Effector memory CD4-positive, alpha-beta T cell (primary cell): ENCODE data around the gene CHD9.

ENCODE experiments used
- DNase-seq, 3 donors: peaks; one replicate each; pipeline ENCODE4 v3.0.0-alpha.2; 2020
- H3K27ac ChIP-seq: 2 replicates; pipeline ENCODE4 v1.7.0; 2013; ENCODE audit warnings: mild to moderate bottlenecking, low read length, moderate library complexity; ENCODE audit not compliant: insufficient read depth, poor library complexity, severe bottlenecking
- H3K27me3 ChIP-seq: replicated peaks from 2 replicates; pipeline ENCODE4 v1.7.0; 2013; ENCODE audit warnings: mild to moderate bottlenecking, low read length; ENCODE audit not compliant: insufficient read depth, control insufficient read depth, poor library complexity, severe bottlenecking
- H3K36me3 ChIP-seq: 2 replicates; pipeline ENCODE4 v1.7.0; 2013; ENCODE audit warnings: mild to moderate bottlenecking, low read length, moderate library complexity; ENCODE audit not compliant: control insufficient read depth, insufficient read depth
- H3K4me1 ChIP-seq: 2 replicates; pipeline ENCODE4 v1.7.0; 2013; ENCODE audit warnings: low read length, mild to moderate bottlenecking; ENCODE audit not compliant: control insufficient read depth, insufficient read depth, poor library complexity, severe bottlenecking
- H3K4me3 ChIP-seq: 2 replicates; pipeline ENCODE4 v1.7.0; 2013; ENCODE audit warnings: low read length, low read depth, mild to moderate bottlenecking; ENCODE audit not compliant: insufficient read depth, poor library complexity, severe bottlenecking
- H3K9me3 ChIP-seq: 2 replicates; pipeline ENCODE4 v1.7.0; 2013; ENCODE audit warnings: mild to moderate bottlenecking, low read length, moderate library complexity; ENCODE audit not compliant: control insufficient read depth

CHD9 gene

DNA sequence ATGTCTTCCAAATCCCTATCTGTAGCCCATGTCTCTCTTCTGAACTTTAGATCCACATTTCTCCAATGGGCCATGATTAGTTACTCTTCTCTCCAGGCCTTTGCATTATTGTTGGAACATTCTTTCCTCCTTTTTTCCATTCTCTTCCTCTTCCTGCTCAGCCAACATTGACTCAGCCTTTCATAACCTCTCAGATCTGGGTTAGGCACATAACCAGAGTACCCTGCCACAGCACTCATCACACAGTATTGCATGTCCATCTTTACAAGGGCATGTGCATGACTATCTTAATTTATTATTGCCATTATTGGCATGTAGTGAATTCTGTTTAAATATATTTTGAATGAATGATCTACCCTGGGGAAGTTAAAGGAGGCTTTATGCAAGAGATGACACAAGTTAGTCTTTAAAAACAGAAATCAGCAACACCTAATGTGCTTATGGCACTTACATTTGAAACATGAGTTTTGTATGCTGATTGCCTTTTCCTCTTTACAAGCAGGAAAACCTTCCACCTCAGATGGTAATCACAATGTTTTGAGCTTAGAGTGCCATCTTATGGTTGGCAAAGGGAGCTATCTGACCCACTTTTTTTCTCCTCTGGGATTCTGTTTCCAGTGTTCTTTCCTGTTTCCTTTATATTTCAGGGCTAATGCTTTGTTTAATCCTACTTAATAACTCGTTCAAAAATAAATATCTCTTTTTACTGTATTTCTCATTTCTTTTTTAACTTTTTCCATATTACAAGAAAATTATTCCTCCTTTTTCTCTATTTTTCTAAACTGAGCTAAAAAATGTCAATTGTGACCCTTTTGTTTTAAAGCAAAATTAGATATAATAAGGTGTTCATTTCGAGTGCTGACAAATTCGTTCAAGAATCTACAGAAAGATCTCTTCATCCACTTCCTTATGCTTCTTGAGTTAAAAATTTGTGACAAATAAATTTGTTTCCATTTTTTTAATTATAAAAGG lies 228.5 kb downstream of the CHD9 start:
- Histone ChIP-seq H3K9me3 (no peaks in the 10 kb centered on the region), H3K36me3 (peaks cover 18% of the 10 kb centered on the region), H3K27me3 (no peaks in the 10 kb centered on the region), H3K4me3 (no peak overlapping the region), H3K27ac (no peak overlapping the region), H3K4me1 (no peaks in the 10 kb centered on the region)
- DNase-seq, result no peak

DNA sequence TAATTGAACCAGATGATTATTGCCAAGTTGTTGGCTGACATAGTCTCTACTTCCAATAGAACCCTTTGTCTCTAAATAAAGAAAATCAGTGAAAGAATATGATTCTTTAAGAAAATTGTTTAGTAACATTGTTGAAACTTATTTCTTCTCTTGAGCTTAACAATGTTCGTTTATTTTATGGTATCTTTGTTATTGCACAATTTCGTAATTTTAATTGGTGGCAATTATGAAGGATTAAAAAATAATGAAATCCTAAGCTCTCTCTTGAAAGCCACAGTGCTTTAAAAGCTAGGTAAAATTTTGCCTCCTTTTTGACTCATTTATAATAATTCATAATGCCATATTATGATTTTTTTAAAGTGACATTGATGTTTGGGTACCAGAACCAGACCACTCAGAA lies 230.4 kb downstream of the CHD9 start:
- Histone ChIP-seq H3K36me3 (peaks cover 20% of the 10 kb centered on the region), H3K27me3 (no peaks in the 10 kb centered on the region), H3K27ac (no peak overlapping the region), H3K4me1 (no peaks in the 10 kb centered on the region), H3K9me3 (no peaks in the 10 kb centered on the region), H3K4me3 (no peak overlapping the region)
- DNase-seq, result no peak

DNA sequence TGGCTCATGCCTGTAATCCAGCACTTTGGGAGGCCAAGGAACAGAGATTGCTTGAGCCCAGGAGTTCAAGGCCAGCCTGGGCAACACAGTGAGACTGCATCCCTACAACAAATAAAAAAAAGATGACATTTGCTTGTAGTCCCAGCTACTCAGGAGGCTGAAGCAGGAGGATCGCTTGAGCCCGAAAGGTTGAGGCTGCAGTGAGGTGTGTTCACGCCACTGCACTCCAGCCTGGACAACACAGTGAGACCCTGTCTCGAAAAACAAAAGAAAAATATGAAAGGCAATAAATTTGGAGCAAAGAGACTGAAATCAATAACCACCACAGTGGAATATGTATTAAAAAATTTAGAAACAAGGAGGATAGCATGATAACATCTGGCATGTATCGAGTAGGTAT lies 235.7 kb downstream of the CHD9 start:
- H3K4me1 ChIP-seq, result no peaks in the 10 kb centered on the region
- no peak for DNase-seq
- H3K36me3 ChIP-seq, result peaks cover 28% of the 10 kb centered on the region

DNA sequence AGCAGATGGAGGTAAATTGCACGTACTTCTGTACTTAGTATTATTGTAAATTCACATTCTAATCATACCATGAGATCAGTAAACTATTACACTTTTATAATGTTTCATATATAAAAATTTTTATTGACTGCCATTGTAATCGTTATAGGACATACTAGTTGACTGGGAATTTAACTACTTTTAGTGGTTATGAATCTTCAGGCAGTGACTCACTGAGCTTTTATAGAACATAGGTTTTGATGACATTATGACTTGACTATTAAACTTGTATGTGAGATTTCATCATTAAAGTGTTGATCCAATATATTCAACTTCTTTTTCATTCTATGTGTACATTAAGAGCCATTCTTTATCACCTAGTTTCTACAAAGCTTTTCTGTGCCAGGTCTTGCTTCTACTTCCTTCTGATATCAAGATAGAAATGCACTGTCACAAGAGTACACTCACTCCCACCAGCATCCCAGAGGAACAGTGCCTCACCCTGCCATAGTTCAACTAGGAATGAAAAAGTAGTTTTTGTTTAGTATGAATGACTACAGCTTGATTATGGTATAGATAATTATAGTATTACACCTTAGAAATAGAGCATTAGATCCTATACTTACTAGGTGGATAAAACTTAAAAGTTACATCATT lies 237.1 kb downstream of the CHD9 start:
- no peak for DNase-seq
- H3K36me3 ChIP-seq, result peaks cover 22% of the 10 kb centered on the region
- no peak overlapping the region for H3K4me3 ChIP-seq
- no peak overlapping the region for H3K27ac ChIP-seq
- no peaks in the 10 kb centered on the region for H3K27me3 ChIP-seq
- H3K9me3 ChIP-seq, result no peaks in the 10 kb centered on the region
- no peaks in the 10 kb centered on the region for H3K4me1 ChIP-seq

More for the DNA sequence above, 235.7 kb downstream of the CHD9 start:
- Histone ChIP-seq H3K9me3 (no peaks in the 10 kb centered on the region), H3K27ac (no peak overlapping the region), H3K4me3 (no peak overlapping the region), H3K27me3 (no peaks in the 10 kb centered on the region)

DNA sequence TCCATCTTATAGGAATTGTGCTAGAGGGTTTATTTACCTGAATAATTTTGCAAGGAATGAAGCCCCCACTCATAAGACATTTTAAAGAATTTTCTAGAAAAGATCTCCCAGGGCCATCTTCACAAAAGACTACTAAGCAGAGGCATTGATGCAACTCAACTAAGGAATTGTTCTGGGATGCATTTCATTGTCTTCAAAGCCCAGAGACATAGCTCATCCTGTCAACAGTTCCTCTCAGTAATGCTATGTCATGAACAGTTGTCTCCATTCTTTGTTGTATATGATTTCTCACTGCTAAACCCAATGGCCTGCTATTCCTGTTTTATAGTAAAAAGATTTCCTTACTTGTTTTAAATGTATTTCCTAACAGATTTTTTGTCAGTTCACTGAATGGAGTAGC lies 242.7 kb downstream of the CHD9 start:
- H3K36me3 ChIP-seq, result peaks cover 4% of the 10 kb centered on the region
- H3K4me1 ChIP-seq, result no peaks in the 10 kb centered on the region
- no peak overlapping the region for H3K27ac ChIP-seq
- DNase-seq, result no peak
- no peak overlapping the region for H3K4me3 ChIP-seq
- no peaks in the 10 kb centered on the region for H3K27me3 ChIP-seq
- H3K9me3 ChIP-seq, result no peaks in the 10 kb centered on the region

DNA sequence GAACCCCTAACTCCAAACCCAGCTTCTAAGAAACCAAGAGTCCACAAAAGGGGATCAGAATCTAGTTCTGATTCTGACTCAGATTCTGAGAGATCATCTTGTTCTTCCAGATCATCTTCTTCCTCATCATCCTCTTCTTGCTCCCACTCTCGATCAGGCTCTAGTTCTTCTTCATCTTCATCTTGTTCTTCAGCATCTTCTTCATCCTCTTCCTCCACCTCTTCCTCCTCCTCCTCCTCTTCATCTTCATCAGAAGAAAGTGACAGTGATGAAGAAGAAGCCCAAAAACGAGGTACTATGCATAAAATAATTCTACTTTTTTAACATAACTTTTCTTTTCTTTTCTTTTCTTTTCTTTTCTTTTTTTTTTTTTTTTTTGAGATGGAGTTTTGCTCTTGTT lies 249.5 kb downstream of the CHD9 start:
- no peak for DNase-seq
- Histone ChIP-seq H3K4me1 (no peaks in the 10 kb centered on the region), H3K27ac (no peak overlapping the region), H3K27me3 (no peaks in the 10 kb centered on the region), H3K4me3 (no peak overlapping the region), H3K9me3 (no peaks in the 10 kb centered on the region), H3K36me3 (peaks cover 14% of the 10 kb centered on the region)

DNA sequence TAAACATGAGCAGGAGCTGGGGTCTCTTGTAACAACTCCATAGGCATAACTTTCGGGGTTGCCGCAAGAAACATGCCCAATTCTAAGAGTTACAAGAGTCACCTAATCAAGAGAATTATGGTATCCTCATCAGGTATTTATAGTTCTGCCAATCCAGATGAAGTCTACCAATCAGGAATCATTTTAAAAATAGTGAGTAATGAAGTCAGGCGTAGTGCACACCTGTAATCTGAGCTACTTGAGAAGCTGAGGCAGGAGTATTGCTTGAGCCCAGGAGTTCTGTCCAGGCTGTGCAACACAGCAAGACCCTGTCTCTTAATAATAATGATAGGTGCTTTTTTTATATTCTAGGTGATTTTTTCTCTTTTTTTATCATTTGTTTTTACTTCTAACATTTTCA lies 251.0 kb downstream of the CHD9 start:
- Histone ChIP-seq H3K4me1 (no peaks in the 10 kb centered on the region), H3K36me3 (peaks cover 16% of the 10 kb centered on the region), H3K27ac (no peak overlapping the region), H3K4me3 (no peak overlapping the region), H3K27me3 (no peaks in the 10 kb centered on the region), H3K9me3 (no peaks in the 10 kb centered on the region)
- no peak for DNase-seq

DNA sequence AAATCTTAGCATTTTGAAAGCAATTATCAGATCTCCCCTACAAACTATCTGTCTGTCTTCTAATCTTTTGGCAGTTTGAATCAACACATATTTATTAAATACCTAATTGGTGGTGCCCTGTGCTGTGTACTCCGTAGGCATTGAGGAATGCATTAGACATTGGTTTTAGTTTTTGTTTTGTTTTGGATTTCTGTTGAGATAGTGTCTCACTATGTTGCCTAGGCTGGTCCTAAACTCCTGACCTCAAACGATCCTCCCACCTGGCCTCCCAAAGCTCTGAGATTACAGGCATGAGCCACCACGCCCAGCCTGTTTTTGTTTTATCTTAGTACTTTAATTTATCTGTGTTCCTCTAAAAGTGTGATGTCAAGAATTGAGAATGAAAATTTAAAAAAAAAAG lies 254.7 kb downstream of the CHD9 start:
- H3K4me1 ChIP-seq, result no peaks in the 10 kb centered on the region
- no peaks in the 10 kb centered on the region for H3K9me3 ChIP-seq
- H3K36me3 ChIP-seq, result peaks cover 22% of the 10 kb centered on the region
- H3K27me3 ChIP-seq, result no peaks in the 10 kb centered on the region
- no peak overlapping the region for H3K27ac ChIP-seq
- no peak for DNase-seq
- H3K4me3 ChIP-seq, result no peak overlapping the region

DNA sequence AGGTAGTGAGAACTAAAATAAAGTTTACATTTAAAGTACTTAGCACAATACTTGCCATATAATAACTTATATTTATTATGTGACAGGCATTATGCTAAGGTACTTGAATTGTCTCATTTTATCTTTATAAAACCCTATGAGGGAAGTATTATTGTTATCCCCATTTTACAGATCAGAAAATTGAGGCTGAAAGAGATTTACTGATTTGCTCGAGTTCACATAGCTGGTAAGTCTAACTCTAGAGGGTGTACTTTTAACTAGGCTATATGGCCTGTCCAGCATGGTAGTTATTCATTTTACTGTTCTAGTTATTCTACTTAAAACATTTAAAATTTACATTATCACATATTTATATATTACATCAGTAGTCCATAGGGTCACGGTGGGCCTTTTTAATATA lies 266.2 kb downstream of the CHD9 start:
- no peak for DNase-seq
- Histone ChIP-seq H3K27me3 (no peaks in the 10 kb centered on the region), H3K4me3 (no peak overlapping the region), H3K9me3 (no peaks in the 10 kb centered on the region), H3K4me1 (no peaks in the 10 kb centered on the region), H3K27ac (no peak overlapping the region), H3K36me3 (peaks cover 7% of the 10 kb centered on the region)

DNA sequence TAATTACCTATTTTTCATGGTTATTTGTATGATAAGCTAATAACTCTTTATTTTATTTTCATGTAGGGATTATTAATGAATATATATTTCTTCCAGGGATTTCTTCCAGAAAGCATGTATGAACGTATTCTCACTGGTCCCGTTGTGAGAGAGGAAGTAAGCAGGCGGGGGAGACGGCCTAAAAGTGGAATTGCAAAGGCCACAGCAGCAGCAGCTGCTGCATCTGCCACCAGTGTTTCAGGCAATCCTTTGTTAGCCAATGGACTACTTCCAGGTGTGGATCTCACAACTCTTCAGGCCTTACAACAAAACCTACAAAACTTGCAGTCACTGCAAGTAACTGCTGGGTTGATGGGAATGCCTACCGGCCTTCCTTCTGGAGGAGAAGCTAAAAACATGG lies 269.1 kb downstream of the CHD9 start:
- no peaks in the 10 kb centered on the region for H3K9me3 ChIP-seq
- no peaks in the 10 kb centered on the region for H3K4me1 ChIP-seq
- H3K27ac ChIP-seq, result no peak overlapping the region
- no peaks in the 10 kb centered on the region for H3K27me3 ChIP-seq
- no peak overlapping the region for H3K4me3 ChIP-seq
- no peak for DNase-seq
- H3K36me3 ChIP-seq, result peaks cover 1% of the 10 kb centered on the region
